H1 (cell line): ENCODE data around the gene GRK5. TPM values are rescaled to one million over a fixed set of nuclear protein-coding genes. Genes with fewer than 3 reads are reported as not detected.

Experiments used
- CTCF ChIA-PET: fragments of 300-600 bp; sonication (Branson Sonifier 250); formaldehyde crosslinking; loops from one replicate; lab custom pipeline; 2021; ENCODE audit not compliant: partially characterized antibody; lab: Charles Lee
- POLR2A ChIA-PET: fragments of 300-600 bp; sonication (Branson Sonifier 250); formaldehyde crosslinking; loops from one replicate; lab custom pipeline; 2021; ENCODE audit warnings: inconsistent platforms; ENCODE audit not compliant: partially characterized antibody; lab: Charles Lee
- DNase-seq, 2 experiments: peaks; one replicate each; pipeline versions ENCODE4 v3.0.0 to v3.0.0-alpha.2; 2010 to 2022; ENCODE audit warnings: low spot score in 2 of 2, low read depth in 1 of 2, mixed read lengths in 1 of 2
- FAIRE-seq: peaks from 2 replicates; lab custom pipeline; 2011; peaks lifted over from hg19 to GRCh38; lab: Jason Lieb, UNC
- H2AFZ ChIP-seq: 2 replicates; pipeline ENCODE4 v1.8.1; 2012; ENCODE audit warnings: low read length, inconsistent platforms
- H2AK5ac ChIP-seq: 2 replicates; pipeline ENCODE4 v1.6.1; 2013; ENCODE audit warnings: low read depth, low read length
- H2BK120ac ChIP-seq: replicated peaks from 2 replicates; pipeline ENCODE3; 2013; ENCODE audit warnings: low read depth, low read length, inconsistent platforms
- H2BK12ac ChIP-seq: 2 replicates; pipeline ENCODE4 v1.6.1; 2013; ENCODE audit warnings: low read depth, low read length
- H2BK15ac ChIP-seq: 2 replicates; pipeline ENCODE4 v1.6.1; 2013; ENCODE audit warnings: low read length
- H2BK20ac ChIP-seq: 2 replicates; pipeline ENCODE4 v1.6.1; 2013; ENCODE audit warnings: low read length
- H2BK5ac ChIP-seq: 2 replicates; pipeline ENCODE4 v1.6.1; 2013; ENCODE audit warnings: low read depth, low read length
- H3K14ac ChIP-seq: 2 replicates; pipeline ENCODE4 v1.6.1; 2013; ENCODE audit warnings: inconsistent platforms; ENCODE audit not compliant: insufficient read length
- H3K18ac ChIP-seq: 2 replicates; pipeline ENCODE4 v1.6.1; 2013; ENCODE audit warnings: low read length; ENCODE audit errors: extremely low read depth
- H3K23ac ChIP-seq: 2 replicates; pipeline ENCODE4 v1.6.1; 2013; ENCODE audit warnings: inconsistent platforms; ENCODE audit not compliant: insufficient read length
- H3K23me2 ChIP-seq: 2 replicates; pipeline ENCODE4 v1.6.1; 2013; ENCODE audit warnings: low read depth, low read length
- H3K27ac ChIP-seq: 2 replicates; pipeline ENCODE4 v1.6.1; 2011; ENCODE audit warnings: low read depth, low read length, inconsistent platforms
- H3K27me3 ChIP-seq, 4 experiments: replicated peaks in 1 of 4; 1 replicate in 1 of 4; 2 replicates in 3 of 4; pipeline versions ENCODE4 v1.6.1 to v1.8.1; 2011 to 2013; ENCODE audit warnings: low read length in 3 of 4, mild to moderate bottlenecking in 3 of 4, inconsistent platforms in 2 of 4, mixed read lengths in 2 of 4, moderate library complexity in 1 of 4; ENCODE audit not compliant: control insufficient read depth in 3 of 4, insufficient read depth in 3 of 4; ENCODE audit errors: extremely low read depth in 1 of 4
- H3K36me3 ChIP-seq, 4 experiments: 2 replicates each; pipeline versions ENCODE4 v1.6.1 to v1.8.1; 2011 to 2013; ENCODE audit warnings: mild to moderate bottlenecking in 4 of 4, low read length in 3 of 4, moderate library complexity in 2 of 4, control low read depth in 1 of 4, inconsistent platforms in 1 of 4; ENCODE audit not compliant: insufficient read depth in 4 of 4, control insufficient read depth in 2 of 4
- H3K4ac ChIP-seq: replicated peaks from 2 replicates; pipeline ENCODE3; 2013; ENCODE audit warnings: low read length, low read depth, mixed read lengths, inconsistent platforms; ENCODE audit not compliant: insufficient read length
- H3K4me1 ChIP-seq, 4 experiments: replicated peaks in 1 of 4; 1 replicate in 1 of 4; 2 replicates in 3 of 4; pipeline versions ENCODE4 v1.6.1 to v1.8.1; 2011 to 2013; ENCODE audit warnings: low read length in 3 of 4, inconsistent platforms in 2 of 4, mixed read lengths in 1 of 4; ENCODE audit not compliant: insufficient read depth in 4 of 4, control insufficient read depth in 3 of 4
- H3K4me2 ChIP-seq, 2 experiments: 2 replicates each; pipeline versions ENCODE4 v1.6.1 to v1.8.1; 2011 to 2013; ENCODE audit warnings: low read depth in 2 of 2, low read length in 2 of 2, control low read depth in 1 of 2, inconsistent platforms in 1 of 2, mild to moderate bottlenecking in 1 of 2; ENCODE audit not compliant: insufficient read depth in 1 of 2
- H3K4me3 ChIP-seq, 4 experiments: fragments of 200-600, 300-600 bp in 1 of 4; sonication (generic), shearing (Covaris generic), sonication (Bioruptor Twin) in 1 of 4; 2 replicates each; pipeline versions ENCODE4 v1.5.1 to v1.8.1; 2011 to 2016; ENCODE audit warnings: low read length in 4 of 4, low read depth in 3 of 4, control low read depth in 2 of 4, inconsistent platforms in 2 of 4, mild to moderate bottlenecking in 2 of 4, mixed read lengths in 1 of 4, moderate library complexity in 1 of 4; ENCODE audit not compliant: insufficient read depth in 2 of 4; ENCODE audit errors: extremely low read depth in 1 of 4
- H3K56ac ChIP-seq: replicated peaks from 2 replicates; pipeline ENCODE3; 2013; ENCODE audit warnings: low read depth, mild to moderate bottlenecking, mixed read lengths, low read length, inconsistent platforms; ENCODE audit not compliant: insufficient read length
- H3K79me1 ChIP-seq: 2 replicates; pipeline ENCODE4 v1.6.1; 2013; ENCODE audit warnings: low read depth, low read length, control low read depth
- H3K79me2 ChIP-seq, 2 experiments: 2 replicates each; pipeline versions ENCODE4 v1.6.1 to v1.8.1; 2012 to 2013; ENCODE audit warnings: low read length in 2 of 2, mild to moderate bottlenecking in 2 of 2, inconsistent platforms in 1 of 2; ENCODE audit not compliant: insufficient read depth in 2 of 2, control insufficient read depth in 1 of 2
- H3K9ac ChIP-seq, 4 experiments: replicated peaks in 1 of 4; 1 replicate in 1 of 4; 2 replicates in 3 of 4; pipeline versions ENCODE4 v1.6.1 to v1.8.1; 2011 to 2013; ENCODE audit warnings: low read depth in 3 of 4, low read length in 3 of 4, control low read depth in 2 of 4, mild to moderate bottlenecking in 2 of 4, moderate library complexity in 2 of 4, inconsistent platforms in 1 of 4; ENCODE audit errors: extremely low read depth in 1 of 4
- H3K9me3 ChIP-seq, 2 experiments: 2 replicates each; pipeline versions ENCODE4 v1.6.1 to v1.8.1; 2012 to 2013; ENCODE audit warnings: mild to moderate bottlenecking in 2 of 2, moderate library complexity in 2 of 2, control low read depth in 1 of 2, inconsistent platforms in 1 of 2, low read depth in 1 of 2, low read length in 1 of 2, mixed read lengths in 1 of 2; ENCODE audit not compliant: insufficient read depth in 2 of 2
- H4K20me1 ChIP-seq, 2 experiments: replicated peaks in 1 of 2; 2 replicates each; pipeline versions ENCODE3 to v1.8.1; 2011 to 2013; ENCODE audit warnings: inconsistent platforms in 2 of 2, low read length in 2 of 2, mild to moderate bottlenecking in 1 of 2; ENCODE audit not compliant: insufficient read depth in 2 of 2, control insufficient read depth in 1 of 2
- H4K5ac ChIP-seq: 2 replicates; pipeline ENCODE4 v1.6.1; 2013; ENCODE audit warnings: low read length, low read depth, mixed read lengths, inconsistent platforms; ENCODE audit not compliant: insufficient read length
- H4K8ac ChIP-seq: 2 replicates; pipeline ENCODE4 v1.8.0; 2013; ENCODE audit warnings: mild to moderate bottlenecking, moderate library complexity, low read length, inconsistent platforms; ENCODE audit not compliant: insufficient read depth; ENCODE audit errors: extremely low read depth
- H4K91ac ChIP-seq: replicated peaks from 2 replicates; pipeline ENCODE3; 2013; ENCODE audit warnings: low read length, mixed read lengths, inconsistent platforms; ENCODE audit not compliant: insufficient read length
- KDM1A ChIP-seq: fragments of 200-600, 300-600 bp; sonication (generic); IDR thresholded peaks from 2 replicates; pipeline ENCODE4 v1.7.1; 2016; ENCODE audit warnings: mild to moderate bottlenecking, low read length, borderline replicate concordance
- POLR2A ChIP-seq, 2 experiments: IDR thresholded peaks; 1 replicate in 1 of 2; 2 replicates in 1 of 2; pipeline ENCODE4 v1.6.1; 2011; ENCODE audit warnings: low read depth in 2 of 2, low read length in 2 of 2, mild to moderate bottlenecking in 2 of 2; ENCODE audit errors: control extremely low read depth in 1 of 2
- WGBS, 2 experiments: shearing (Covaris generic) in 1 of 2; methylation state at CpG; one replicate each; pipeline versions ENCODE4 v1.1.6 to v1.1.7; 2013 to 2015; ENCODE audit warnings: low lambda C conversion rate in 2 of 2, mixed read lengths in 2 of 2, inconsistent platforms in 1 of 2, low coverage in 1 of 2, missing lambda C conversion rate in 1 of 2; ENCODE audit not compliant: insufficient replicate concordance in 2 of 2, insufficient coverage in 1 of 2, insufficient read length in 1 of 2; ENCODE audit errors: extremely low coverage in 1 of 2, missing lambda C conversion rate in 1 of 2; 5-methylcytosine and 5-hydroxymethylcytosine counted together
- polyA plus RNA-seq, 7 experiments: library from polyadenylated mRNA; depleted of rRNA in 3 of 7; stranded (reverse) in 5 of 7; unstranded in 2 of 7; fragments of >200 nt in 5 of 7; fragments of 200-250 nt in 2 of 7; gene quantifications; 1 replicate in 5 of 7; 2 replicates in 1 of 7; 4 replicates in 1 of 7; pipeline versions ENCODE4 v1.2.1 to v1.2.3, GENCODE V29; 2011 to 2013; ENCODE audit warnings: missing spikeins in 2 of 7, mixed read lengths in 2 of 7
- total RNA-seq: library from RNA; stranded (reverse); fragmentation: NEBNext Ultra II Directional; extraction: Animal tissue kit (Norgen Biotek cat#: 25700); gene quantifications from 2 replicates; pipeline ENCODE4 v1.2.1, GENCODE V29; 2021
- TF ChIP-seq, protein P1 (sequence below): IDR thresholded peaks from 2 replicates; pipeline ENCODE4 v1.6.1; 2011; ENCODE audit warnings: low read length, improper control_type of control experiment

The GRK5 gene
- total and polyA plus RNA-seq, 2 of the 8 experiments (the other 6 are each of a cell fraction or from before 2014, with no cell fraction given) = 0.54 to 2.5 TPM

DNA sequence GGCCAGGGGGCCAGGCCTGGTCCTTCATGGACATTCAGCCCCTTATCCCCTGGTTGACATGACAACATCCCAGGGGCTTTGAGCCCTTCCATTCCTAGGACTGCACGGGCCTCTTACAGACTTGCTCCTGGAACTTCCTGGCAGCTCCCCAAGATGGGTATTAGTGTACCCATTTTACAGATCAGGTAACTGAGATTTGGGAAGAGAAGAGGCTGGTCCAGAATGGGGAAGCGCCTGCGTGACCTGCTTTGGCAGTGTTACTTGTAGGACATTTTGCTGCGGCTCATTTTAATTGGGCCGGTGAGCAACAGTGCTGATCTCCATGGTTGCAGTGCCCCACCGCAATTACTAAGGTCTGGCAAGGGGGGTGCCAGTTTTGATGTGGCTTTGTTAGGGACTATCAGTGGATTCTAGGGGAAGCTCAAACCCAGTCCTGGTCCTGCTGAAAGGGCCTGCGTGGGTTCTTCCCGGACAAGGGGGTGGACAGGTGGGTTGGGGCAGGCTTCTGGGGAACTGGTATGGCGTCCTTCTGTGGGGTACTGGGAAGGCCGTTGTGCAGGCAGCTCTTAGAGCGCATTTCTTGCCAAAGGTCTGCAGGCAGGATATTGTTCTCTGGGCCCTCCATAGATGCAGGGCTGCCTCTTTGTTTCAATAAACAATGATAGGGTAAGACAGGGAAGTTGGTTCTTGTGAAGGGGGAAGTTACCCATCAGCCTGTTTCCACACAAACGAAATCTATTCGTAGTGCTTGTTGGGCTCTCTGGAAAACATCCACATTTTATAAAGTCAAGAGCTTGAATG, 197.5 kb downstream of the GRK5 start:
- POLR2A ChIA-PET = no interaction called here
- Histone ChIP-seq H4K91ac (no peak overlapping the region), H3K79me2 (no peaks in the 10 kb centered on the region), H2BK15ac (no peak overlapping the region), H3K27ac (no peak overlapping the region), H3K14ac (peak overlapping the region; percentile 81), H2BK120ac (no peak overlapping the region), H4K20me1 (no peaks in the 10 kb centered on the region), H2BK5ac (no peak overlapping the region), H3K9ac (no peak overlapping the region), H3K4me1 (no peaks in the 10 kb centered on the region), H3K36me3 (no peaks in the 10 kb centered on the region; a peak in 2 of 8 replicates), H2AFZ (no peak overlapping the region), H3K9me3 (no peaks in the 10 kb centered on the region), H3K27me3 (no peaks in the 10 kb centered on the region), H2BK12ac (no peak overlapping the region), H3K79me1 (no peaks in the 10 kb centered on the region), H3K18ac (no peak overlapping the region), H3K4me2 (no peak overlapping the region), H4K8ac (no peak overlapping the region), H3K4ac (no peak overlapping the region), H3K23me2 (no peaks in the 10 kb centered on the region), H3K4me3 (no peak overlapping the region), H3K56ac (no peak overlapping the region), H3K23ac (no peak overlapping the region), H2AK5ac (no peak overlapping the region), H2BK20ac (no peak overlapping the region), H4K5ac (no peak overlapping the region)
- FAIRE-seq = no peak
- no peak for DNase-seq
- TF ChIP-seq POLR2A (IDR thresholded peaks at IDR 0.05; ENCODE audit: control extremely low read depth in 1 of 2, low read depth in 2 of 2, low read length in 2 of 2) (no peak), KDM1A (peak; percentile 76)
- TF ChIP-seq, protein P1, sequence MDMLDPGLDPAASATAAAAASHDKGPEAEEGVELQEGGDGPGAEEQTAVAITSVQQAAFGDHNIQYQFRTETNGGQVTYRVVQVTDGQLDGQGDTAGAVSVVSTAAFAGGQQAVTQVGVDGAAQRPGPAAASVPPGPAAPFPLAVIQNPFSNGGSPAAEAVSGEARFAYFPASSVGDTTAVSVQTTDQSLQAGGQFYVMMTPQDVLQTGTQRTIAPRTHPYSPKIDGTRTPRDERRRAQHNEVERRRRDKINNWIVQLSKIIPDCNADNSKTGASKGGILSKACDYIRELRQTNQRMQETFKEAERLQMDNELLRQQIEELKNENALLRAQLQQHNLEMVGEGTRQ = no peak
- WGBS, 2 experiments = 92% methylated on average over 13 of the region's 13 CpGs; no CpG with 5 or more reads in 1 of the 2 experiments
- CTCF ChIA-PET = interaction anchor here (1.3 to 3.8 kb wide), 4 partner anchors 9 to 115 kb away, joined by 3 to 14 read pairs (median 6); no protein-coding TSS in a partner anchor
